ENCODE measurements around the gene AP3B1. TPM values are rescaled to one million over a fixed set of nuclear protein-coding genes. Genes with fewer than 3 reads are reported as not detected.

The AP3B1 gene
- polyA plus RNA-seq, 1 donor, result 76.2 TPM

GRCh38 chr5:78291687-78292086 is 2.8 kb downstream of the AP3B1 start:
- DNase-seq, result no peak

DNA sequence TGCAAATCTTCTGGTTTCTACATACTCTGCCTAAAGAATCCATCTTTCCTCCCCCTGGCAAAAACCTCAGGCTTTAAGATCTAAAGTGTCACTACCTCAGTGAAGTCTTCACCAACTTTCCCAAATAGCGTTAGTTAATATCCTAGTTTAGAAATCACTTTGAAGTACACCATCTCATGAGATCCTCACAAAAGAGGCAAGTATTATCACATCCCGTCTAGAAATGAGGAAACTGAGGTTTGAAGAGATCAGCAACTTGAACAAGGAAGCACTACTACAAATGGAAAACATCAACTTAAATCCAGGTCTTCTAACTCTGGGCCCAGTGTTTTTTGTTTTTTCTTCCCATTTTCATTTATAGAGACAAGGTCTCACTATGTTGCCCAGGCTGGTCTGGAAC is 4.6 kb downstream of the AP3B1 start:
- DNase-seq, result no peak

GRCh38 chr5:78288246-78288645 is 6.3 kb downstream of the AP3B1 start:
- DNase-seq, result no peak

DNA sequence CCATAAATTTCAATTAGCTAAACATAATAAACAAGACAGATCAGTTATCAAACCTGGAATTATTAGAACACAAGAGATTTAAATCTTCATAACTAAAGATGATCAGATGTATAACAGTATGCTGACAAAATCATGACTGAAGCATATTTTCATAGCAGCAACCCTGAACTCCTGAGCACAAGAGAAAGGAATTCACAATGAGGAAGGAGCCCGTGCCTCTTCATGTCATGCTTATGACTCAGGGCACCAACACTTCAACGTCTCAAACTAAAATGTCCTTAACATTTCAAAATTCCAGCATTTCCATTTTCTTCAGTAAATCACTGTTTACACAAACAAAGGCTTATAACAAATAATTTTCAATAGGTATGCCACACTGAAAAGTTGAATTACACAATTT is 6.7 kb downstream of the AP3B1 start:
- no peak for DNase-seq

GRCh38 chr5:78287169-78287568 is 7.3 kb downstream of the AP3B1 start:
- DNase-seq, result no peak

DNA sequence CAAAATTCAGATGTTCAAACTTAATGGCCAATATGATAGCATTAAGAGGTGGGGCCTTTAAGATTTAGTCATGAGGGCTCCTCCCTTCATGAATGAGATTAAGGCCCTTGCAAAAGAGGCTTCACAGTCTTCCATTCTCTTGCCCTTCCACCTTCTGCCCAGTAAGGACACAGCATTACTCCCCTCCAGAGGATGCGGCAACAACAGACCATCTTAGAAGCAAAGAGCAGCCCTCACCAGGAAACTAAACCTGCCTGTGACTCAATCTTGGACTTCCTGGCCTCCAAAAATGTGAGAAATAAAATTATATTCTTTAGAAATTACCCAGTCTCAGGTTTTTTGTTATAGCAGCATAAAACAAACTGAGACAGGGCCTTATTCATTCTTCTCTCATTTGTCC is 8.2 kb downstream of the AP3B1 start:
- no peak for DNase-seq

GRCh38 chr5:78283802-78284201 is 10.7 kb downstream of the AP3B1 start:
- no peak for DNase-seq

GRCh38 chr5:78283105-78283504 is 11.4 kb downstream of the AP3B1 start:
- no peak for DNase-seq

- DNase-seq, result no peak
Measured at GRCh38 chr5:78280261-78280660, 14.2 kb downstream of the AP3B1 start.

GRCh38 chr5:78279194-78279593 is 15.3 kb downstream of the AP3B1 start:
- DNase-seq, result no peak

DNA sequence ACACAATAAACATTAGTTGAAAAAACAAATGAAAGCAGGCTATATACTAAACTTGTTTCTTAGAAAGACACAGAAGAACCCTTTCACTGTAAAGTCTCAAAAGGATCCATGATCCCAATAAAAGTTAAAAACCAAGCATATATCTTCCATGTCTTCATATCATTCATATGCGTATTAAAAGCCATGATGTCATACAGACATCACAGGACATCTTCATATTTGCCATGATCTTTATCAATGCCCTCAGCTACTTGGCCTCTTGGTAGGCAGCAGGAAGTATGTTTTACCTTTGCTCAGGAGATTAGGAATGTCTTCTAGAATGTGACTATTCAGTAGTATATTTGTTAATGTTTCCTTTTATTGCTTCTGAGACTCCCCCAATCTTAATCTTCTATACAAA is 16.8 kb downstream of the AP3B1 start:
- DNase-seq, result no peak

- no peak for DNase-seq
Measured at GRCh38 chr5:78275998-78276543, 18.4 kb downstream of the AP3B1 start.

DNA sequence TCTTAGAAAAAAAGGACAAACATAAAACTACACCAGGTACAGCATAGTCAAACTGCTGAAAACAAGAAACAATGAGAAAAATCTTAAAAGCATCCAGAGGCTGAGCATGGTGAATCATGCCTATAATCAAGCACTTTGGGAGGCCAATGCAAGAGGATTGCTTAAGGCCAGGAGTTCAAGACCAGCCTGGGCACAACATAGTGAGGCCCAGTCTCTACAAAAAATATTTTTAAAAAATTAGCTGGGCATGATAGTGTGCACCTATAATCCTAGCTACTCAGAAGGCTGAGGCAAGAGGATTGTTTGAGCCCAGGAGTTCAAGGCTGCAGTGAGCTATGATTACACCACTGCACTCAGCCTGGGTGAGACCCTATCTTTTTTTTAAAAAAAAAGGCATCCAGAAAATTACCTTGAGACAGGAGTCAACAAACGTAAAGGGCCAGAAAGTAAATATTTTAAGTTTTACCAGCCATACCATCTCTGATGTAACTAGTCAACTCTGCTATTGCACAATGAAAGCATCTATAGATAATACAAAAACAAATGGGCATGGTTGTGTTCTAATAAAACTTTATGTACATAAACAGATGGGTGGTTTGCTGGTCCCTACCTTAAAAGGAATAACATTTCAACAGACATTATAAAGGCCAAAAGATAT is 19.8 kb downstream of the AP3B1 start:
- DNase-seq, result no peak

- no peak for DNase-seq
Measured at GRCh38 chr5:78273436-78273835, 21.1 kb downstream of the AP3B1 start.

DNA sequence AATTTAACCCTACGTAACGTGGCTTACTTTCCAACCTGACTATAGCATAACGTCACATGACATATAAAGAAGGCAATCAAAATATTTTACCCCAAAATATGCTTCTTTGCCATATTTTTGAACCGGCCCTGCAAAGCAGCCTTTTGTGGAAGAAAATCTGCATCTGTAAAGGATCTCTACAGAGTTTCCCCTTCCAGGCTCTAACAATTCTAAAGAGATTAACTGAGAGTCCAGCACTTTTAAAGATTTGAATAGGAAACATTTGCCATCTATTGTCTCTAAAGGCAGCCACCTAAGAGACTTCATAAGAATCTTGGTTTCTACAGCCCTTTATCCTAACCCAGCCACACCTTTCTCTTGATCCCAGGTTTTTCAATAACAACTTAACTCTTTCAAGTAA is 22.7 kb downstream of the AP3B1 start:
- no peak for DNase-seq

GRCh38 chr5:78269088-78269703 is 25.3 kb downstream of the AP3B1 start:
- DNase-seq, result peak; percentile 7

GRCh38 chr5:78268356-78268755 is 26.1 kb downstream of the AP3B1 start:
- no peak for DNase-seq

- DNase-seq, result no peak
Measured at GRCh38 chr5:78265163-78265562, 29.3 kb downstream of the AP3B1 start.

- DNase-seq, result no peak
Measured at GRCh38 chr5:78264600-78264999, 29.9 kb downstream of the AP3B1 start.

DNA sequence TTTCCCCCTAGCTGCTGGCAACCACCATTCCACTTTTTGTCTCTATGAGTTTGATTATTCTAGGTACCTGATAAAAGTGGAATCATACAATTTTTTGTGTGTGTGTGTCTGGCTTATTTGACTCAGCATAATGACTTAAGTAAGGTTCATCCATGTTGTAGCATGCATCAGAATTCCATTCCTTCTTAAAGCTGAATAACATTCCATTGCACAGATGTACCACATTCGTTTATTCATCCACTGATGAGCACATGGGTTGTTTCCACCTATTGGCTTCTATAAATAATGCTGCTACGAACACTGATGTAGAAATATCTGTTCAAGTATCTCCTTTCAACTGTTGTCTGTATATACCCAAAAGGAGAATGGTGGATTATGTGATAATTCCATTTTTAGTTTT is 33.7 kb downstream of the AP3B1 start:
- DNase-seq, result no peak

GRCh38 chr5:78253201-78253600 is 41.3 kb downstream of the AP3B1 start:
- no peak for DNase-seq

DNA sequence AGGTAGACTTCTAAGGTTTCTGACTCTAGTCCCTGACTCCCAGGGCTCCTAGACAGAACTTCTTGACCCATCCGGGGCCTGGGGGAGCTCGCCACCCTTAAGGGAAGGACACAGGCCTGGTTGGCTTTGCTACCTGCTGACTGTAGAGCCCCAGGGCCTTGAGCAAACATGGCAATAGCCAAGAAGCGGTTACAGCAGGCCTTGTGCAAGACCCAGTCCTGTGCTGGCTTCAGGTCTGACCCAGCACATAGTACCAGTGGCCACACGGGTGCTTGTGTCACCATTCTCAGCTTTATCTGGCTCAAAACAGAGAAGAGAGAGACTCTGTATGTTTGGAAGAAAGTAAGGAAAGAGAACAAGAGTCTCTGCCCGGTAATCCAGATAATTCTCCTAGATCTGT is 41.8 kb downstream of the AP3B1 start:
- DNase-seq, result no peak

GRCh38 chr5:78251663-78252284 is 42.7 kb downstream of the AP3B1 start:
- DNase-seq, result no peak

GRCh38 chr5:78245136-78245535 is 49.4 kb downstream of the AP3B1 start:
- no peak for DNase-seq
